Prostate gland (tissue), 2 donors: ENCODE data around the gene ZRANB2.

Source experiments
- POLR2A ChIP-seq: fragments of 450-650 bp; IDR thresholded peaks from one replicate; pipeline ENCODE4 v1.6.1; 2016; ENCODE audit warnings: antibody characterized with exemption, mild to moderate bottlenecking
- POLR2AphosphoS5 ChIP-seq: sonication (generic); formaldehyde crosslinking; IDR thresholded peaks from one replicate; pipeline ENCODE4 v1.6.1; 2017; ENCODE audit warnings: antibody characterized with exemption
- TF ChIP-seq, protein P1 (sequence below), 4 experiments: fragments of 200-600 bp in 2 of 4; fragments of 450-650 bp in 2 of 4; sonication (generic) in 2 of 4; IDR thresholded peaks; 1 replicate in 3 of 4; 2 replicates in 1 of 4; pipeline ENCODE4 v1.5.1; 2016 to 2019; ENCODE audit warnings: antibody characterized with exemption in 4 of 4, mild to moderate bottlenecking in 2 of 4, moderate library complexity in 2 of 4

DNA sequence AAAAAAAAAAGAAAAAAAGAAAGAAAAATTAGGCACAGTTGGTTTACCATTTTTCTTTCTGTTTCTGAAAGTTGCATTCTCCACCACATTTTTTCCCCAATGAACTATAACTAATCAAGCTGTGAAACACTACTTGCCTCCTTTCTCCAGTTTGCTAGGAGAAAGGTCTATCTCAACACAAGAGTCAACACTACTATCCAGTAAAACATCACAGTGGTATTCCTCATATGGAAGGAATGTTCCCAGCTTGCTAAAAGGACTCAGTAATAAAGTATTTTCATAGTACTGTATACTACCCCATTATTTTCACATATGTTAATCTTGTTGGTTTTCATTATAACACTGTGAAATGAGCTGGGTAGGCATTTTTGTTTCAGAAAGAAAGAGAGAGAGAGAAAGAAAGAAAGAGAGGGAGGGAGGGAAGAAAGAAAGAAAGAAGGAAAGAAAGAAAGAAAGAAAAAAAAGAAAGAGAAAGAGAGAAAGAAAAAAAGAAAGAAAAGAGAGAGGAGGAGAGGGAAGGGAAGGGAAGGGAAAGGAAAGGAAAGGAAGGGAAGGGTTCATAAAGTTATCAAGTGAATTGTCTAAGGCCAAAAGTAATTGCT lies 41.1 kb downstream of the ZRANB2 start:
- TF ChIP-seq, protein P1, sequence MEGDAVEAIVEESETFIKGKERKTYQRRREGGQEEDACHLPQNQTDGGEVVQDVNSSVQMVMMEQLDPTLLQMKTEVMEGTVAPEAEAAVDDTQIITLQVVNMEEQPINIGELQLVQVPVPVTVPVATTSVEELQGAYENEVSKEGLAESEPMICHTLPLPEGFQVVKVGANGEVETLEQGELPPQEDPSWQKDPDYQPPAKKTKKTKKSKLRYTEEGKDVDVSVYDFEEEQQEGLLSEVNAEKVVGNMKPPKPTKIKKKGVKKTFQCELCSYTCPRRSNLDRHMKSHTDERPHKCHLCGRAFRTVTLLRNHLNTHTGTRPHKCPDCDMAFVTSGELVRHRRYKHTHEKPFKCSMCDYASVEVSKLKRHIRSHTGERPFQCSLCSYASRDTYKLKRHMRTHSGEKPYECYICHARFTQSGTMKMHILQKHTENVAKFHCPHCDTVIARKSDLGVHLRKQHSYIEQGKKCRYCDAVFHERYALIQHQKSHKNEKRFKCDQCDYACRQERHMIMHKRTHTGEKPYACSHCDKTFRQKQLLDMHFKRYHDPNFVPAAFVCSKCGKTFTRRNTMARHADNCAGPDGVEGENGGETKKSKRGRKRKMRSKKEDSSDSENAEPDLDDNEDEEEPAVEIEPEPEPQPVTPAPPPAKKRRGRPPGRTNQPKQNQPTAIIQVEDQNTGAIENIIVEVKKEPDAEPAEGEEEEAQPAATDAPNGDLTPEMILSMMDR (IDR thresholded peaks at IDR 0.05): no peak
- TF ChIP-seq POLR2A (no peak), POLR2AphosphoS5 (no peak)
